H7 (cell line): ENCODE data around the gene AP1G1. TPM values are rescaled to one million over a fixed set of nuclear protein-coding genes. Genes with fewer than 3 reads are reported as not detected.

Source experiments
- DNase-seq: peaks from one replicate; pipeline ENCODE4 v3.0.0; 2012
- H3K27me3 ChIP-seq: 2 replicates; pipeline ENCODE4 v1.6.0; 2011; ENCODE audit warnings: mild to moderate bottlenecking, low read length; ENCODE audit not compliant: control insufficient read depth, insufficient read depth
- H3K36me3 ChIP-seq: replicated peaks from 2 replicates; pipeline ENCODE4 v1.5.1; 2011; ENCODE audit warnings: low read length; ENCODE audit not compliant: control insufficient read depth, insufficient read depth
- H3K4me3 ChIP-seq: 2 replicates; pipeline ENCODE4 v1.5.1; 2011; ENCODE audit warnings: low read depth, mild to moderate bottlenecking, control low read depth, low read length, moderate library complexity; ENCODE audit not compliant: insufficient read depth
- total RNA-seq: library from RNA; depleted of rRNA; stranded (reverse); fragments of >200 nt; shearing (Covaris generic); gene quantifications from 2 replicates; pipeline ENCODE4 v1.2.3, GENCODE V29; 2014; rRNA removed

The AP1G1 gene
- 36.7 and 42.5 TPM in 2 replicates for total RNA-seq

GRCh38 chr16:71808593-71809459 lies at the start of gene AP1G1:
TSS of gene AP1G1 (minus strand) at chr16:71808834. CDS start at chr16:71789479, 19,355 bp downstream.
- H3K27me3 ChIP-seq: no peaks in the 10 kb centered on the region
- H3K4me3 ChIP-seq: peak within 1 kb of the TSS; percentile 97
- no peaks in the 10 kb centered on the region for H3K36me3 ChIP-seq
- peak; percentile 97 for DNase-seq

DNA sequence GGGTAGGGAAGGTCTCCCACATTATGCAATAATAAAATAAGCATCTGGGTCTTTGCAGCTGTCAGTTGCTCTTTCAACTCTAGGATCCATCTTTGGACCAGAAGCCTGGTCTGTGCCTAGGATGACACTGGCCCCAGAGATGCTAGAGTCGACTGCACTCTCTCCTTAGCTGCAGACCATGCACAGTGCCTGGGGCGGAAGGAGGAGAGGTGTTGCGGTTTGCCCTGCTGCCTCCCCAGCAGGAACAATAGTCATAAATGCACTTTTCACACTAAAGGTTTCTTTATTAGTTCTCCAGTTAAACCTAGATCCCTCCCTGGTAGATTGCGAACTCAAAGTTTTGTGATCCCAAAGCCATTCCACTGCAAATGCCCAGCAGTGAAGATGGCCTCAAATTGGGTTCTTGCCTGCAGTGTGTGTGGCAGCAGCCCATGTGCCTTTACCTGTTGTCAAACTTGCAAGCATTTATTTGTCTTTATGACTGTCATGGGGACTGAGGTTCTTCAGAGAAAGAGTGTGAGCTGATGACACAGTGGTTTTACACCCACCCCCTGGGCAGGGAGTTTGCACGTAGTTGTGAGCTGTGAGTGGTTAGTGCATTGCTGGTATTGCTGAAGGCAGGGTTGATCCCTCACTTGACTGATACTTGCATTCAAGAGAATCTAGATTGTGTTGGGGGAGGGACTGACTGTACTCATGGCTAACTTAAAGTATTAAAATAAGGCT lies 47.5 kb upstream of the AP1G1 start:
- no peaks in the 10 kb centered on the region for H3K27me3 ChIP-seq
- DNase-seq: no peak
- H3K4me3 ChIP-seq: no peak overlapping the region
- H3K36me3 ChIP-seq: peaks cover 3% of the 10 kb centered on the region

- H3K36me3 ChIP-seq: peaks cover 11% of the 10 kb centered on the region
- H3K27me3 ChIP-seq: no peaks in the 10 kb centered on the region
- DNase-seq: no peak
- no peak overlapping the region for H3K4me3 ChIP-seq
These were observed 45.8 kb upstream of the AP1G1 start for GRCh38 chr16:71854369-71854948.

DNA sequence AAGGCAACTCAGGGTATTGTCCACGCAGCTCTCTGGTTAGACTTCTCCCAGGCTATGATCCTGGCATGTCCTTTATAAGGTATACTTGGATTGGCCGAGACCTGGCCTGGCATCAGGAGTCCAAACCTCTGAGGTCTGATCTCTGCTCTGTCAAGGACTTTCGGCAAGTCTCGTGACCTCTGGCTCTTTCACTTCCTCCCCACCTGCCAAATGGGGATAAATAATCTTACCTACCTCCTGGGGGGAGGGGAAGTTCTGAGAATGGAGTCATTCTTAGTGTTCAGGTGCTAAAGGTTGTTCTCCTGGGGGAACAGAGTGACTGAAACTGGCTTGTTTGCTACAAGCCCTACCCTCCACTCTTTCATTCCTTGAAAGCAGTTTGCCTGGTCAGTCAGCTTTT lies 44.8 kb upstream of the AP1G1 start:
- DNase-seq: no peak
- no peaks in the 10 kb centered on the region for H3K27me3 ChIP-seq
- H3K4me3 ChIP-seq: no peak overlapping the region
- H3K36me3 ChIP-seq: peaks cover 14% of the 10 kb centered on the region

- H3K36me3 ChIP-seq: peaks cover 14% of the 10 kb centered on the region
- no peak overlapping the region for H3K4me3 ChIP-seq
- H3K27me3 ChIP-seq: no peaks in the 10 kb centered on the region
- DNase-seq: no peak
These were observed 43.9 kb upstream of the AP1G1 start for GRCh38 chr16:71852561-71852960.

DNA sequence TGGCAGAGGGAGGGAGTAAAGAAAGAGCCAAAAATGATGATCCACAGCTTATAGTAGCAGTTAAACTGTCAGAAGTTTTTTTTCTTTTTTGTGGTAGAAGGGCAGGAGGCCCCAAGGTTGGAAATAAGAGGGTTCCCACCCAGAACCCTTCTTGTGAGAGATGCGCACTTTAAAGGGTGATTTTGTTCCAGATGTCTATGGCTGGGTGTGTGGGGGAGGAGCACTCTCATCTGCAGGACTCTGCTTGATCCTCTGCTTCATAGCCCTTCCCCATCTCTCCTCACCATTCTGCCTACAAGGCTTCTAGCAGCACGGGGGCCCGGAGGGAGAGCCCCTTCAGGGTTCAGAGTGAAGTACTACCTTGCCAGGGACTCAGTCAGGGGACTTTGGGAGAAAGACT lies 43.5 kb upstream of the AP1G1 start:
- no peaks in the 10 kb centered on the region for H3K27me3 ChIP-seq
- H3K36me3 ChIP-seq: peaks cover 14% of the 10 kb centered on the region
- no peak overlapping the region for H3K4me3 ChIP-seq
- no peak for DNase-seq

GRCh38 chr16:71851746-71852145 lies 43.1 kb upstream of the AP1G1 start:
- no peak overlapping the region for H3K4me3 ChIP-seq
- peaks cover 14% of the 10 kb centered on the region for H3K36me3 ChIP-seq
- H3K27me3 ChIP-seq: no peaks in the 10 kb centered on the region
- no peak for DNase-seq

DNA sequence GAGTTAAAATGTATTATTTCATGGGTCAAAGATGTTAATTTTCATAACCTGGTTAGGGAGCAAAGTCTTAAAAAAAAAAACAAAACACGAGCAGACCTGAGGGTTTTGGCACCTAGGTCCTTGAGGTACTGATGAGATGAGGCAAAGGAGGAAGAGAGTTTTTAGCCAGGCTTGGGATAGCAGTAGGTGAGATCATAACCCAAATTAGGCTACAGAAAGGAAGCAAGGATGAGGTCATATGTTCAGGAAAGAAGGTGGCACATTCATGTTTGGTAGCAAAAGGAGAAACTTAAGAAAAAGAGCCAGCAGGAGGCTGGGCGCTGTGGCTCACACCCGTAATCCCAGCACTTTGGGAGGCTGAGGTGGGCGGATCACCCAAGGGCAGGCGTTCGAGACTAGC lies 40.0 kb upstream of the AP1G1 start:
- no peak for DNase-seq
- H3K36me3 ChIP-seq: peaks cover 14% of the 10 kb centered on the region
- no peaks in the 10 kb centered on the region for H3K27me3 ChIP-seq
- no peak overlapping the region for H3K4me3 ChIP-seq

DNA sequence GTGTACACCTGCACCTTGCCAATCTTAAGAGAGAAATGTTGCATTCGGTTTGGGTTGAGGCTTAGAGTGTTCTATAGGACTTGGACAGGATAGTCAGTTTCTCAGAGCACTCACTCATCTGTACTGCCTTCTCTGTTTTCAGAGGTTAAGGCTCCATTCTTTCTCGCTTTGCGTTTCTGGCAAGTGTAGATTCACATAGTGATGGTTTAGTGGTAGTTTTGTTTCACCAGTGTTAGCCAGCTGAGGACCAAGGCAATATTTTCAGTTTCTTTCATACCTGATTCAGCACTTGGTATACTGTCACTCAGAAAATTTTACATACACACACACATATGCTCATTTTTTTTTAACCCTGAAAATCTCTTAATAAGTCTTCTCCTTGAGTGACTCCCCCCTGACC lies 38.5 kb upstream of the AP1G1 start:
- Histone ChIP-seq H3K36me3 (peaks cover 14% of the 10 kb centered on the region), H3K4me3 (peak overlapping the region; percentile 95), H3K27me3 (no peaks in the 10 kb centered on the region)
- DNase-seq: no peak

DNA sequence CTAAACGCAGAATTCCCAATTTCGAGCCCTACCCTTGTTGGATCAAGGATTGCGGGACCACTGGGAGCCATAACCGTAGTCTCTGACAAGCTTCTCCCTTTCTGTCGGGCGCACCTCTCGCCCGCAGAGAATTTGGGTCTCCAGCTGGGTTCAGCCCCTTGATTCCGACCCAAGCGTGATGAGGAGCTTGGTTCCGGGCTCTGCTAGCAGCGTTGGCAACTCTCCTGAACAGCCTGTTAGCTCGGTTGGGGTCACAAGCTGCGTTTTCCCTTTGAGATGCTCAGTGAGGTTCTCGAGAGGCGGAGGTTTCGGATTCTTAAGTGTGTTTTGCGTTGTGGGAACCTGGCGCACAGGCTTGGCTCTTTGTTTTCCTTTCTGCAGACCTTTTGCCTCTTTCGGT lies 37.8 kb upstream of the AP1G1 start:
- H3K36me3 ChIP-seq: peaks cover 12% of the 10 kb centered on the region
- peak; percentile 59 for DNase-seq
- H3K27me3 ChIP-seq: no peaks in the 10 kb centered on the region
- H3K4me3 ChIP-seq: peak overlapping the region; percentile 95

DNA sequence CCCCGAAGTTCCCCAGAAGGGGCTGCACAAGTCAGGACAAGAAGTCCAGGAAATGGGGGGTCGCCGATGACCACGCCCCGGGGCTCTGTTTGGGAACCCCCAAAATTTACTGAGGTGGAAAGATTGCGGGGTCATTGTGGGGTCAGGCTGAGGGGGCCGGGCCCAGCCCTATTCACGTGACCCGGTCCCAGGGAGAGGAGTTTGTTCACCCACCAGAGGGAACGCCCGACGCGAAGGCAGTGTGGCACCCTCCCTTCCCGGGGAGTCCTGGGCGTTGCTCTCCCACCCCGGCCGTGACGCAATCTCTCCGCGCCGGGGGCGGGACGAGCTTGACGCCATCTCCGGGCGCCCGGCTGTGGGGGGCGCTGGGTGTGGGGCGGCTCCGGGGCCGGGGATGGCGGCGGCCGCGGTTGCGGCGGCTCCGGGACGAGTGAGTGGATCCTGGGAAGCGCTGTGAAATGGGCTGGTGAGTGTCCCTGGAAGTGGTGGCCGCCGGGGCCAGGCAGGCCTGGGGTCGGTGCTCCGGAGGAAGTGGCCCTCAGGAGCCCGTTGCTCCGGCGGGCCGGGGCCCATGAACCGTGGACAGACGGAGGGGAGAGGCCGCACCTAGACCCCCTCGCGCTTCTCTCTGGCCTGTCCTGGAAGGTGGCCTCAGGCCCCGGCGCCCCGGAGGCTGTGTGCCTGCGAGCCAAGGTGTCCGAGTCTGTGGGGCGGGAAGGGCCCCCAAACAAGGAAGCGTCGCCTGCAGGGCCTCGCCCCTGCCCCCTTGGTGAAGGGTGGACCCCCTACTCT lies 37.2 kb upstream of the AP1G1 start, which contains the start of gene ATXN1L:
Gene ATXN1L, plus strand, starts transcription at position 338 of the 792 bp plus-strand sequence. CDS start 3,765 bp downstream, outside the sequence.
- no peaks in the 10 kb centered on the region for H3K27me3 ChIP-seq
- peaks cover 11% of the 10 kb centered on the region for H3K36me3 ChIP-seq
- H3K4me3 ChIP-seq: peak within 1 kb of the TSS; percentile 95
- peak; percentile 99 for DNase-seq

- Histone ChIP-seq H3K4me3 (no peak overlapping the region), H3K36me3 (no peaks in the 10 kb centered on the region; the same call in 1 of the 2 replicates), H3K27me3 (no peaks in the 10 kb centered on the region)
- DNase-seq: no peak
These were observed 34.9 kb upstream of the AP1G1 start for GRCh38 chr16:71843572-71843971.

DNA sequence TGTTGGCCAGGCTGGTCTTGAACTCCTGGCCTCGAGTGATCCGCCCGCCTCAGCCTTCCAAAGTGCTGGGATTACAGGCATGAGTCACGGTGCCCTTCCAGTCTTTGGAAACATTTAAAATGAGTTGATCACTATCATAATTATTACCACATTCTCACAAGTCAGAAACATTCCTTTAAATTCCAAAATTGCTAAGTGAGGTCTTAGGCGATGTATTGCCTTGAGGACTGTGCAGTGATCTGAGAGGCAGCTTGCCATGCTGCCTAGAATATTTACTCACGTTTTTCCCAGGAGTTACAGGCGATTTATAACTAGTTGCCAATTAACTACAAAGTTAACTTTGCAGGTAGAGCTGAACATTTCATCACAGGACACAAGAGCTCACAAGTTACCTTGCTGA lies 31.4 kb upstream of the AP1G1 start:
- no peaks in the 10 kb centered on the region for H3K36me3 ChIP-seq
- no peak for DNase-seq

DNA sequence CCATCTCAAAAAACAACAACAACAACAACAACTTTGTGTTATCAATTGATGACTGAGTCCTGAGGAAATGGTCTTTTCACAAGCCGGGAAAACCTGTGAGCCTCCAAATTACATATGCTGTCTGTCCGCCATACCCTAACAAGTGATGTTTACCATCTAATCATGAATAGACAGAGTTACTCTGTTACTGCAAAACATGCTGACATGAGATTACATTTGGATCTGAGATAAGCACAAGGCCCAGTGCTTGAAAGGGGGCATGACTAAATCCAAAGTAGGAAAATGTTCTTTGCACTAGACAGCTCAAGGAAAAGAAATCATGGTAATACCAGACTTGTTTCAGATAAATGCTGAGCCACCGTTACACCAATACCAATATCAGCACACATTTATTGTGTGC lies 28.5 kb upstream of the AP1G1 start:
- Histone ChIP-seq H3K36me3 (no peaks in the 10 kb centered on the region), H3K4me3 (no peak overlapping the region), H3K27me3 (no peaks in the 10 kb centered on the region)
- DNase-seq: no peak

More for the DNA sequence above, 31.4 kb upstream of the AP1G1 start:
- no peaks in the 10 kb centered on the region for H3K27me3 ChIP-seq
- no peak overlapping the region for H3K4me3 ChIP-seq
